ENCODE data around the gene SMG1.

Gene SMG1

GRCh38 chr16:18804540-18804939 is 121.7 kb downstream of the SMG1 start:
- no peak for DNase-seq (ENCODE audit: extremely low read depth, low read depth)
- no peak overlapping the region for H3K4me3 ChIP-seq (replicated peaks; ENCODE audit: low read depth, low read length)
- TF ChIP-seq, protein P1, sequence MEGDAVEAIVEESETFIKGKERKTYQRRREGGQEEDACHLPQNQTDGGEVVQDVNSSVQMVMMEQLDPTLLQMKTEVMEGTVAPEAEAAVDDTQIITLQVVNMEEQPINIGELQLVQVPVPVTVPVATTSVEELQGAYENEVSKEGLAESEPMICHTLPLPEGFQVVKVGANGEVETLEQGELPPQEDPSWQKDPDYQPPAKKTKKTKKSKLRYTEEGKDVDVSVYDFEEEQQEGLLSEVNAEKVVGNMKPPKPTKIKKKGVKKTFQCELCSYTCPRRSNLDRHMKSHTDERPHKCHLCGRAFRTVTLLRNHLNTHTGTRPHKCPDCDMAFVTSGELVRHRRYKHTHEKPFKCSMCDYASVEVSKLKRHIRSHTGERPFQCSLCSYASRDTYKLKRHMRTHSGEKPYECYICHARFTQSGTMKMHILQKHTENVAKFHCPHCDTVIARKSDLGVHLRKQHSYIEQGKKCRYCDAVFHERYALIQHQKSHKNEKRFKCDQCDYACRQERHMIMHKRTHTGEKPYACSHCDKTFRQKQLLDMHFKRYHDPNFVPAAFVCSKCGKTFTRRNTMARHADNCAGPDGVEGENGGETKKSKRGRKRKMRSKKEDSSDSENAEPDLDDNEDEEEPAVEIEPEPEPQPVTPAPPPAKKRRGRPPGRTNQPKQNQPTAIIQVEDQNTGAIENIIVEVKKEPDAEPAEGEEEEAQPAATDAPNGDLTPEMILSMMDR (IDR thresholded peaks at IDR 0.05; ENCODE audit: low read depth, low read length, missing control alignments): no peak

GRCh38 chr16:18803569-18804462 is 122.4 kb downstream of the SMG1 start:
- DNase-seq (ENCODE audit: extremely low read depth, low read depth): no peak
- no peak overlapping the region for H3K4me3 ChIP-seq (replicated peaks; ENCODE audit: low read depth, low read length)
- TF ChIP-seq, protein P1 (IDR thresholded peaks at IDR 0.05; ENCODE audit: low read depth, low read length, missing control alignments): no peak

DNA sequence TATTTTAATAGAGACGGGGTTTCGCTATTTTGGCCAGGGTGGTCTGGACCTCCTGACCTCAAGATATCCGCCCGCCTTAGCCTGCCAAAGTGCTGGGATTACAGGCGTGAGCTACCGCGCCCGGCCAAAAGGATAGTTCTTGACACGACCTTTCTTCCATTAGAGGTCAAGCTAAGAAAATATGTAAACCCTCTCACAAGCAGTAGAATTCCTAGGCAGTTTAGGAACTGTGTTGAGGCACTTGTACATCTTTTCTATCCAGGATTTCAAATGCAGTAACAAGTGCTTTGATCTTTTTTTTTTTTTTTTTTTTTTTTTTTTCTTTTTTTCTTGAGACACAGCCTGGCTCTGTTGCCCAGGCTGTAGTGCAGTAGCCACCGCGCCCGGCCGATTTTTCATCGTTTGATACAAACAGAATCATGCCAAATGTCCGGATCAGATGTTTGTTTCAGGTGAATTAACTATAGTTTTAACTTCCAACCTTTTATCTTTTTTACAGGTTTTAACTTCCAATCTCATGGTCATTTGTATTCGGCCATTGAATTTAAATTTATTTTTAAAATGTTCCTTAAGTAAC is 123.4 kb downstream of the SMG1 start:
- H3K4me3 ChIP-seq (replicated peaks; ENCODE audit: low read depth, low read length): no peak overlapping the region
- TF ChIP-seq, protein P1 (IDR thresholded peaks at IDR 0.05; ENCODE audit: low read depth, low read length, missing control alignments): no peak
- no peak for DNase-seq (ENCODE audit: extremely low read depth, low read depth)

DNA sequence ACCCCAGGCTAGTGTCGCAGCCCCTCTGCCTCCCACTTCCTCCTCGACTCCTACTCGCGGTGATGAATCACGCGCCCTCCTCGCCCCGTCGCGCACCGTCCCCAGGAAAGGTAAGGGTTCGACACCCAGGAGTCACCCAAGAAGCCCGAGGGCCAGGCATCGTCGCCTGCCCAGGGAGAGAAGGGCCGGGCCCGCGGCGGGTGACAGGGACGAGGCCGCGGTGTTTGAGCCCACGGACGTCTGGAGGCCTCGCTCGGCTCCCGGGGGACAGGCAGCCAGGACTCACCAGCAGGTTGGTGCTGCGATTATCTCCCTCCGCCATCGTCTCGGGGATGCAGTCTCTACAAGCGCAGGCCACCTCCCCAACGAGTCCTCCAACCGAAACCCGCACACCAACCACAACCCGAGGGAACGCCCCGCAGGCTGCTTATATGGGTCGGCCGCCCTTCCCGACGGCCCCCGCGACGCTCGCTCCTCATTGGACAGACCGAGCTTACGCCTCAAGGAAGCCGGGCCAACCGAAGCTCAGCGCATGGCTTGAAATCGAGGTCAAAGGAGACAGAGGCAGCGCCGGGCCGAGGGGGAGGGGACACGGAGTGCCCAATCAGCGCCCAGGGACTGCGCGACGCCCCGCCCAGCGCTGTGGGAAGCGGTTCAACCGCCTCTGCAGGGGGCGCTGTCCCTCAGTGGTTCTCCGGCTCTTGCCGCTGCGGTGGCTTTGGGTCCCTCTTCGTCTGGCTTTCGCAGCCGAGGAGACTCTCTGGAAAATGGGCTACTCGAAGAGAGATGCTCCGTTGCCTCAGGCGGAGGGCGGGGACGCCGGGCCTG is 124.8 kb downstream of the SMG1 start, which contains the start of gene ARL6IP1:
ARL6IP1 (minus strand) TSS at position 405 of the 828 bp plus-strand sequence; CDS start at position 322, 83 bp downstream.
- peak; percentile 98 for DNase-seq (ENCODE audit: extremely low read depth, low read depth)
- peak within 1 kb of the TSS; percentile 96 for H3K4me3 ChIP-seq (replicated peaks; ENCODE audit: low read depth, low read length)
- TF ChIP-seq, protein P1 (IDR thresholded peaks at IDR 0.05; ENCODE audit: low read depth, low read length, missing control alignments): peak; percentile 94

DNA sequence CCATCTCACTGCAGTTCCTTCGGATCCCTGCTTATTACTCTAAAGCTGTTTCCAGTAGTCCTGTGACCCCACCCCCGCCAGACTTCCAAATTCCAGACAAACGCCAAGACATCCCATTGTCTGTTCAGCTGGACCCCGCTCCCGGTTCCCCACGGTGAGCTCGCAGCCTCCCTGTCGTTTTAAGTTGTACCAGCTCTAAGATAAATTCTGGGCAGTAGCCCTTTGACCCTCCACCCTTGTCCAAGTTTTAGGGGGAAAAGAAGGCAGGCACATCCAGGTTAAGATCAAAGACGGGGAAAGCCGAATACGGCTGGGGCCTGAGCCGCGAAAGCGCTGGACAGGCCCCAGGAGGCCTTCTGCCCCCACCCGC is 125.4 kb downstream of the SMG1 start:
- H3K4me3 ChIP-seq (replicated peaks; ENCODE audit: low read depth, low read length): peak overlapping the region; percentile 96
- TF ChIP-seq, protein P1 (IDR thresholded peaks at IDR 0.05; ENCODE audit: low read depth, low read length, missing control alignments): no peak
- no peak for DNase-seq (ENCODE audit: extremely low read depth, low read depth)

- peak overlapping the region; percentile 96 for H3K4me3 ChIP-seq (replicated peaks; ENCODE audit: low read depth, low read length)
- TF ChIP-seq, protein P1 (IDR thresholded peaks at IDR 0.05; ENCODE audit: low read depth, low read length, missing control alignments): no peak
Measured at GRCh38 chr16:18800293-18800692, 125.9 kb downstream of the SMG1 start.

More at GRCh38 chr16:18800293-18800692, 125.9 kb downstream of the SMG1 start:
- no peak for DNase-seq (ENCODE audit: extremely low read depth, low read depth)
